ENCODE measurements around the gene TLR8. TPM values are rescaled to one million over a fixed set of nuclear protein-coding genes. Genes with fewer than 3 reads are reported as not detected.

Gene TLR8
- total RNA-seq, 1 donor from 2014 or later: not detected

- no peak for DNase-seq (ENCODE audit: low spot score)
- Mint-ChIP-seq H3K27ac (ENCODE audit: unreplicated experiment) (no peak overlapping the region), H3K27me3 (ENCODE audit: unreplicated experiment) (no peaks in the 10 kb centered on the region), H3K9me3 (ENCODE audit: unreplicated experiment) (no peaks in the 10 kb centered on the region), H3K36me3 (ENCODE audit: low read depth, unreplicated experiment) (no peaks in the 10 kb centered on the region), H3K4me1 (ENCODE audit: unreplicated experiment) (no peaks in the 10 kb centered on the region), H3K4me3 (ENCODE audit: unreplicated experiment) (no peak overlapping the region)
- TF ChIP-seq CTCF (IDR thresholded peaks at IDR 0.05; ENCODE audit: unreplicated experiment): no peak
Measured at GRCh38 chrX:12868747-12869146, 37.7 kb upstream of the TLR8 start.

DNA sequence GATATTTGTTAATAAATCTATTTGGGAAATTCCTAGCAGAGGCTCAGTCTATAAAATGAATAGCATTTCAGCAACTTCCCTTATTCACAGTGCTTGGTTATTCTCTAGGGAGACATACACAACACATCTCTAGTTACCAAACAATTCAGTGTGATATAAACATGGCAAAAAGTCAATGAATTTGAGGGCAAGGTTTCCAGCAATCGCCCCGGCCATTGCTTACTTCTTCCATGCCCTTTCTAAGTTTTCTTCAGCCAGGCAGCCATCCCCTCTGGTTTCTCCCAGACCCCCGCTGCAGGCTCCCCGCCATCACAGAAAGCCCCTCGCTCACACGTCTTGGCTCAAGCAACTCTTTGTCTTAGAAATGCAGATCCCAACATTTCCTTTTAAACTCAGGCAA is 35.2 kb upstream of the TLR8 start:
- TF ChIP-seq CTCF (IDR thresholded peaks at IDR 0.05; ENCODE audit: unreplicated experiment): no peak
- Mint-ChIP-seq H3K9me3 (ENCODE audit: unreplicated experiment) (no peaks in the 10 kb centered on the region), H3K4me3 (ENCODE audit: unreplicated experiment) (no peak overlapping the region)

GRCh38 chrX:12872741-12873140 is 33.7 kb upstream of the TLR8 start:
- Mint-ChIP-seq H3K9me3 (ENCODE audit: unreplicated experiment) (no peaks in the 10 kb centered on the region), H3K36me3 (ENCODE audit: low read depth, unreplicated experiment) (no peaks in the 10 kb centered on the region), H3K27me3 (ENCODE audit: unreplicated experiment) (no peaks in the 10 kb centered on the region), H3K4me1 (ENCODE audit: unreplicated experiment) (no peaks in the 10 kb centered on the region), H3K27ac (ENCODE audit: unreplicated experiment) (no peak overlapping the region), H3K4me3 (ENCODE audit: unreplicated experiment) (no peak overlapping the region)
- TF ChIP-seq CTCF (IDR thresholded peaks at IDR 0.05; ENCODE audit: unreplicated experiment): no peak
- DNase-seq (ENCODE audit: low spot score): no peak

More for the DNA sequence above, 35.2 kb upstream of the TLR8 start:
- H3K27me3 Mint-ChIP-seq (ENCODE audit: unreplicated experiment): no peaks in the 10 kb centered on the region
- no peaks in the 10 kb centered on the region for H3K4me1 Mint-ChIP-seq (ENCODE audit: unreplicated experiment)
- H3K27ac Mint-ChIP-seq (ENCODE audit: unreplicated experiment): no peak overlapping the region
- no peak for DNase-seq (ENCODE audit: low spot score)
- no peaks in the 10 kb centered on the region for H3K36me3 Mint-ChIP-seq (ENCODE audit: low read depth, unreplicated experiment)

- Mint-ChIP-seq H3K4me3 (ENCODE audit: unreplicated experiment) (no peak overlapping the region), H3K9me3 (ENCODE audit: unreplicated experiment) (no peaks in the 10 kb centered on the region), H3K4me1 (ENCODE audit: unreplicated experiment) (no peaks in the 10 kb centered on the region), H3K36me3 (ENCODE audit: low read depth, unreplicated experiment) (no peaks in the 10 kb centered on the region), H3K27me3 (ENCODE audit: unreplicated experiment) (no peaks in the 10 kb centered on the region), H3K27ac (ENCODE audit: unreplicated experiment) (no peak overlapping the region)
- TF ChIP-seq CTCF (IDR thresholded peaks at IDR 0.05; ENCODE audit: unreplicated experiment): no peak
- no peak for DNase-seq (ENCODE audit: low spot score)
Measured at GRCh38 chrX:12874581-12874980, 31.8 kb upstream of the TLR8 start.

- no peak overlapping the region for H3K4me3 Mint-ChIP-seq (ENCODE audit: unreplicated experiment)
- H3K27ac Mint-ChIP-seq (ENCODE audit: unreplicated experiment): no peak overlapping the region
- no peak for DNase-seq (ENCODE audit: low spot score)
- no peaks in the 10 kb centered on the region for H3K4me1 Mint-ChIP-seq (ENCODE audit: unreplicated experiment)
- no peaks in the 10 kb centered on the region for H3K27me3 Mint-ChIP-seq (ENCODE audit: unreplicated experiment)
- no peaks in the 10 kb centered on the region for H3K9me3 Mint-ChIP-seq (ENCODE audit: unreplicated experiment)
- H3K36me3 Mint-ChIP-seq (ENCODE audit: low read depth, unreplicated experiment): no peaks in the 10 kb centered on the region
- TF ChIP-seq CTCF (IDR thresholded peaks at IDR 0.05; ENCODE audit: unreplicated experiment): no peak
Measured at GRCh38 chrX:12877386-12877785, 29.0 kb upstream of the TLR8 start.
